ENCODE data around the gene NOL4L. TPM values are rescaled to one million over a fixed set of nuclear protein-coding genes. Genes with fewer than 3 reads are reported as not detected.

The NOL4L gene
- total RNA-seq, 1 experiment from 2014 or later, result 40.9 TPM

- no peak for TF ChIP-seq EZH2 (IDR thresholded peaks at IDR 0.05; ENCODE audit: low read depth)
- TF ChIP-seq CTCF (conservative IDR thresholded peaks at IDR 0.05), result no peak
- BruUV-seq (replicated peaks), result no TSS peak
Observed at GRCh38 chr20:32567384-32568178, 17.6 kb downstream of the NOL4L start.

GRCh38 chr20:32566379-32567374, 18.5 kb downstream of the NOL4L start:
- no peaks in the 10 kb centered on the region for H3K9me2 ChIP-seq (ENCODE audit: insufficient read depth)
- ChIA-PET POLR2A (ENCODE audit: unreplicated experiment) (interaction anchor here (0.7 kb wide), 1 partner anchor 36 kb away, joined by 10 read pairs; no protein-coding TSS in a partner anchor), CTCF (no interaction called here)
- peaks cover 10% of the 10 kb centered on the region; the same call in 1 of the 2 replicates for H3F3A ChIP-seq (ENCODE audit: insufficient read depth, low read depth)
- no peaks in the 10 kb centered on the region for H3K27me3 ChIP-seq (ENCODE audit: insufficient read depth, low read depth)
- H4K20me1 ChIP-seq (ENCODE audit: insufficient read depth), result no peaks in the 10 kb centered on the region; the same call in 1 of the 2 replicates
- intact Hi-C loops (cut with micrococcal nuclease; ENCODE audit: unreplicated experiment), result no loop called here
- peaks cover 34% of the 10 kb centered on the region for H3K79me2 ChIP-seq (ENCODE audit: low read depth)
- TF ChIP-seq EZH2 (IDR thresholded peaks at IDR 0.05; ENCODE audit: low read depth), result no peak
- TF ChIP-seq CTCF (conservative IDR thresholded peaks at IDR 0.05), result no peak
- BruUV-seq (replicated peaks), result no TSS peak
- no peak for DNase-seq
- no peak overlapping the region for H2AFZ ChIP-seq
- no peak overlapping the region for H3K4me2 ChIP-seq
- H3K9me3 ChIP-seq (ENCODE audit: insufficient read depth, low read depth), result no peaks in the 10 kb centered on the region
- no peaks in the 10 kb centered on the region for H3K36me3 ChIP-seq (ENCODE audit: low read depth)
- H3K4me1 ChIP-seq (replicated peaks; ENCODE audit: insufficient read depth), result peaks cover 47% of the 10 kb centered on the region
- H3K27ac ChIP-seq, result no peak overlapping the region
- no peak overlapping the region for H3K4me3 ChIP-seq

More at GRCh38 chr20:32567384-32568178, 17.6 kb downstream of the NOL4L start:
- POLR2A ChIA-PET (ENCODE audit: unreplicated experiment), result no interaction called here
- Histone ChIP-seq H3K4me2 (no peak overlapping the region), H3K4me1 (replicated peaks; ENCODE audit: insufficient read depth) (peaks cover 40% of the 10 kb centered on the region), H3K79me2 (ENCODE audit: low read depth) (peaks cover 34% of the 10 kb centered on the region), H3K27ac (no peak overlapping the region), H3K36me3 (ENCODE audit: low read depth) (no peaks in the 10 kb centered on the region), H2AFZ (no peak overlapping the region), H3K27me3 (ENCODE audit: insufficient read depth, low read depth) (no peaks in the 10 kb centered on the region), H3K9me2 (ENCODE audit: insufficient read depth) (no peaks in the 10 kb centered on the region), H3F3A (ENCODE audit: insufficient read depth, low read depth) (peaks cover 10% of the 10 kb centered on the region; the same call in 1 of the 2 replicates), H3K4me3 (no peak overlapping the region), H3K9me3 (ENCODE audit: insufficient read depth, low read depth) (no peaks in the 10 kb centered on the region), H4K20me1 (ENCODE audit: insufficient read depth) (no peaks in the 10 kb centered on the region)
- intact Hi-C loops (cut with micrococcal nuclease; ENCODE audit: unreplicated experiment), result no loop called here
- DNase-seq, result no peak
- CTCF ChIA-PET, result no interaction called here

GRCh38 chr20:32565735-32566032, 19.4 kb downstream of the NOL4L start:
- H3K27me3 ChIP-seq (ENCODE audit: insufficient read depth, low read depth), result no peaks in the 10 kb centered on the region
- ChIA-PET POLR2A (ENCODE audit: unreplicated experiment) (interaction anchor here (0.5 kb wide), 1 partner anchor 46 kb away, joined by 5 read pairs; no protein-coding TSS in a partner anchor), CTCF (no interaction called here)
- H3F3A ChIP-seq (ENCODE audit: insufficient read depth, low read depth), result peaks cover 8% of the 10 kb centered on the region; the same call in 1 of the 2 replicates
- no peak overlapping the region for H3K4me2 ChIP-seq
- TF ChIP-seq EZH2 (IDR thresholded peaks at IDR 0.05; ENCODE audit: low read depth), result no peak
- no peak for TF ChIP-seq CTCF (conservative IDR thresholded peaks at IDR 0.05)
- H3K4me1 ChIP-seq (replicated peaks; ENCODE audit: insufficient read depth), result peaks cover 44% of the 10 kb centered on the region
- no peak overlapping the region for H3K4me3 ChIP-seq
- DNase-seq, result no peak
- H3K27ac ChIP-seq, result no peak overlapping the region
- H4K20me1 ChIP-seq (ENCODE audit: insufficient read depth), result no peaks in the 10 kb centered on the region; the same call in 1 of the 2 replicates
- H3K79me2 ChIP-seq (ENCODE audit: low read depth), result peaks cover 34% of the 10 kb centered on the region
- H3K9me2 ChIP-seq (ENCODE audit: insufficient read depth), result no peaks in the 10 kb centered on the region
- intact Hi-C loops (cut with micrococcal nuclease; ENCODE audit: unreplicated experiment), result no loop called here
- no peaks in the 10 kb centered on the region for H3K36me3 ChIP-seq (ENCODE audit: low read depth)
- BruUV-seq (replicated peaks), result no TSS peak
- no peaks in the 10 kb centered on the region for H3K9me3 ChIP-seq (ENCODE audit: insufficient read depth, low read depth)
- no peak overlapping the region for H2AFZ ChIP-seq
